ENCODE results near the gene SORCS1. TPM values are rescaled to one million over a fixed set of nuclear protein-coding genes. Genes with fewer than 3 reads are reported as not detected.

SORCS1 gene
- total and polyA plus RNA-seq, 2 experiments from 2014 or later: not detected

GRCh38 chr10:106775127-106775526 lies 389.4 kb downstream of the SORCS1 start:
- Histone ChIP-seq H3K9me3 (ENCODE audit: low read depth) (no peaks in the 10 kb centered on the region), H3K4me2 (ENCODE audit: unreplicated experiment) (no peak overlapping the region), H3K36me3 (ENCODE audit: low read depth) (no peaks in the 10 kb centered on the region), H3K27ac (no peak overlapping the region), H4K20me1 (ENCODE audit: insufficient read depth) (no peaks in the 10 kb centered on the region), H3F3A (ENCODE audit: insufficient read depth) (no peaks in the 10 kb centered on the region), H3K27me3 (replicated peaks; ENCODE audit: insufficient read depth) (no peaks in the 10 kb centered on the region), H2AFZ (no peak overlapping the region), H3K9me2 (ENCODE audit: insufficient read depth) (no peaks in the 10 kb centered on the region), H3K4me1 (ENCODE audit: insufficient read depth) (no peaks in the 10 kb centered on the region), H3K4me3 (no peak overlapping the region), H3K9ac (no peak overlapping the region), H3K79me2 (ENCODE audit: insufficient read depth) (no peaks in the 10 kb centered on the region)
- TF ChIP-seq EZH2phosphoT487 (IDR thresholded peaks at IDR 0.05; ENCODE audit: insufficient read depth, low read depth) (no peak), EZH2 (IDR thresholded peaks at IDR 0.05; ENCODE audit: insufficient read depth, poor library complexity, severe bottlenecking) (no peak)
- 7 to 15% methylated on average over 4 of the region's 4 CpGs for WGBS, 2 experiments (ENCODE audit: low coverage in 1 of 2, low lambda C conversion rate in 2 of 2, missing lambda C conversion rate in 2 of 2)
- in situ Hi-C loops (cut with MboI): no loop called here
- peak; percentile 12 for DNase-seq

- Histone ChIP-seq H4K20me1 (ENCODE audit: insufficient read depth) (no peaks in the 10 kb centered on the region), H3K9me3 (ENCODE audit: low read depth) (no peaks in the 10 kb centered on the region)
These were observed 391.5 kb downstream of the SORCS1 start for GRCh38 chr10:106772957-106773356.

GRCh38 chr10:106771154-106771553 lies 393.4 kb downstream of the SORCS1 start:
- H3K36me3 ChIP-seq (ENCODE audit: low read depth): no peaks in the 10 kb centered on the region
- H3K27ac ChIP-seq: no peak overlapping the region
- no peaks in the 10 kb centered on the region for H3K27me3 ChIP-seq (replicated peaks; ENCODE audit: insufficient read depth)
- no peak overlapping the region for H3K4me3 ChIP-seq
- no peaks in the 10 kb centered on the region for H3K9me2 ChIP-seq (ENCODE audit: insufficient read depth)
- no peak overlapping the region for H3K4me2 ChIP-seq (ENCODE audit: unreplicated experiment)
- H3K9ac ChIP-seq: no peak overlapping the region
- WGBS, 2 experiments (ENCODE audit: low coverage in 1 of 2, low lambda C conversion rate in 2 of 2, missing lambda C conversion rate in 2 of 2): 2 to 9% methylated on average over 2 of the region's 2 CpGs
- H3F3A ChIP-seq (ENCODE audit: insufficient read depth): no peaks in the 10 kb centered on the region
- H2AFZ ChIP-seq: no peak overlapping the region
- no peaks in the 10 kb centered on the region for H3K9me3 ChIP-seq (ENCODE audit: low read depth)
- in situ Hi-C loops (cut with MboI): no loop called here
- no peaks in the 10 kb centered on the region for H4K20me1 ChIP-seq (ENCODE audit: insufficient read depth)
- DNase-seq: no peak
- no peaks in the 10 kb centered on the region for H3K4me1 ChIP-seq (ENCODE audit: insufficient read depth)
- no peaks in the 10 kb centered on the region for H3K79me2 ChIP-seq (ENCODE audit: insufficient read depth)
- no peak for TF ChIP-seq EZH2phosphoT487 (IDR thresholded peaks at IDR 0.05; ENCODE audit: insufficient read depth, low read depth)
- no peak for TF ChIP-seq EZH2 (IDR thresholded peaks at IDR 0.05; ENCODE audit: insufficient read depth, poor library complexity, severe bottlenecking)

More at GRCh38 chr10:106772957-106773356, 391.5 kb downstream of the SORCS1 start:
- no peak overlapping the region for H2AFZ ChIP-seq
- no peaks in the 10 kb centered on the region for H3K4me1 ChIP-seq (ENCODE audit: insufficient read depth)
- no peak overlapping the region for H3K9ac ChIP-seq
- no peaks in the 10 kb centered on the region for H3K36me3 ChIP-seq (ENCODE audit: low read depth)
- H3K4me2 ChIP-seq (ENCODE audit: unreplicated experiment): no peak overlapping the region
- DNase-seq: no peak
- WGBS, 2 experiments (ENCODE audit: low coverage in 1 of 2, low lambda C conversion rate in 2 of 2, missing lambda C conversion rate in 2 of 2): 14 to 18% methylated on average over 2 of the region's 2 CpGs
- no peak overlapping the region for H3K4me3 ChIP-seq
- H3K27me3 ChIP-seq (replicated peaks; ENCODE audit: insufficient read depth): no peaks in the 10 kb centered on the region
- no peaks in the 10 kb centered on the region for H3K79me2 ChIP-seq (ENCODE audit: insufficient read depth)
- TF ChIP-seq EZH2phosphoT487 (IDR thresholded peaks at IDR 0.05; ENCODE audit: insufficient read depth, low read depth) (no peak), EZH2 (IDR thresholded peaks at IDR 0.05; ENCODE audit: insufficient read depth, poor library complexity, severe bottlenecking) (no peak)
- H3F3A ChIP-seq (ENCODE audit: insufficient read depth): no peaks in the 10 kb centered on the region
- in situ Hi-C loops (cut with MboI): no loop called here
- no peaks in the 10 kb centered on the region for H3K9me2 ChIP-seq (ENCODE audit: insufficient read depth)
- H3K27ac ChIP-seq: no peak overlapping the region

- Histone ChIP-seq H3K9me2 (ENCODE audit: insufficient read depth) (no peaks in the 10 kb centered on the region), H3K4me3 (no peak overlapping the region), H2AFZ (no peak overlapping the region), H3K4me2 (ENCODE audit: unreplicated experiment) (no peak overlapping the region), H3K27ac (no peak overlapping the region), H3K36me3 (ENCODE audit: low read depth) (no peaks in the 10 kb centered on the region), H3F3A (ENCODE audit: insufficient read depth) (no peaks in the 10 kb centered on the region), H3K79me2 (ENCODE audit: insufficient read depth) (no peaks in the 10 kb centered on the region), H4K20me1 (ENCODE audit: insufficient read depth) (no peaks in the 10 kb centered on the region), H3K9me3 (ENCODE audit: low read depth) (no peaks in the 10 kb centered on the region), H3K9ac (no peak overlapping the region), H3K27me3 (replicated peaks; ENCODE audit: insufficient read depth) (no peaks in the 10 kb centered on the region), H3K4me1 (ENCODE audit: insufficient read depth) (no peaks in the 10 kb centered on the region)
- TF ChIP-seq EZH2phosphoT487 (IDR thresholded peaks at IDR 0.05; ENCODE audit: insufficient read depth, low read depth) (no peak), EZH2 (IDR thresholded peaks at IDR 0.05; ENCODE audit: insufficient read depth, poor library complexity, severe bottlenecking) (no peak)
- in situ Hi-C loops (cut with MboI): no loop called here
- no peak for DNase-seq
These were observed 396.3 kb downstream of the SORCS1 start for GRCh38 chr10:106768204-106768603.

DNA sequence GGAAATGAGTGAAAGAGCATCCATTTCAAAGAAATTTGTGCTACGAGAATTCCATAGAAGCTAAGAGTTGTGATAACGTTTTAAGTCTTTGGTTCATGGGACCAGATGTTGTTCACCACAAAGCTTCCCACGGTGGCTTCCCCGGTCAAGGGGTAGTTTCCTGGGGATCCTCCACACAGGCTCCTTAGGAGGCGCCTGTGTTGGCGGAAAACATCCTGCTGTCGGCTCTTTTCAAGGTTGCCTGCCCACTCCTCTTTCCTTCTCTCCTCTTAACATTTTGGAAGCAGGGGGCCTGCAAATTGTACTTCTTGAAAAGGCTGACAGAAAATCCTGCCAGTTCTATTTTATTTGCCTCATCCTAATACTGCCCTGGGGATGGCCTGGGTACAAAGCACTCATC lies 398.6 kb downstream of the SORCS1 start:
- Histone ChIP-seq H3K79me2 (ENCODE audit: insufficient read depth) (no peaks in the 10 kb centered on the region), H3K4me3 (no peak overlapping the region), H3F3A (ENCODE audit: insufficient read depth) (no peaks in the 10 kb centered on the region), H3K9ac (no peak overlapping the region), H3K27me3 (replicated peaks; ENCODE audit: insufficient read depth) (no peaks in the 10 kb centered on the region), H3K9me3 (ENCODE audit: low read depth) (no peaks in the 10 kb centered on the region), H3K36me3 (ENCODE audit: low read depth) (no peaks in the 10 kb centered on the region), H3K4me2 (ENCODE audit: unreplicated experiment) (no peak overlapping the region), H2AFZ (no peak overlapping the region), H3K9me2 (ENCODE audit: insufficient read depth) (no peaks in the 10 kb centered on the region), H3K27ac (no peak overlapping the region), H4K20me1 (ENCODE audit: insufficient read depth) (no peaks in the 10 kb centered on the region), H3K4me1 (ENCODE audit: insufficient read depth) (no peaks in the 10 kb centered on the region)
- DNase-seq: no peak
- TF ChIP-seq EZH2phosphoT487 (IDR thresholded peaks at IDR 0.05; ENCODE audit: insufficient read depth, low read depth) (no peak), EZH2 (IDR thresholded peaks at IDR 0.05; ENCODE audit: insufficient read depth, poor library complexity, severe bottlenecking) (no peak)
- in situ Hi-C loops (cut with MboI): no loop called here
- WGBS, 2 experiments (ENCODE audit: low coverage in 1 of 2, low lambda C conversion rate in 2 of 2, missing lambda C conversion rate in 2 of 2): 42% methylated on average over 7 of the region's 7 CpGs

Measured in GM23248 (cell line).